Measurements from ENCODE around the gene PTPRK.
A peak's percentile ranks its signal among the peaks of the same experiment; 100 is the strongest.
"Not testable (repeated sequence)": the region's sequence is repeated elsewhere in the genome, so short reads cannot be mapped to it uniquely, and the experiment has no call there.

Gene PTPRK

DNA sequence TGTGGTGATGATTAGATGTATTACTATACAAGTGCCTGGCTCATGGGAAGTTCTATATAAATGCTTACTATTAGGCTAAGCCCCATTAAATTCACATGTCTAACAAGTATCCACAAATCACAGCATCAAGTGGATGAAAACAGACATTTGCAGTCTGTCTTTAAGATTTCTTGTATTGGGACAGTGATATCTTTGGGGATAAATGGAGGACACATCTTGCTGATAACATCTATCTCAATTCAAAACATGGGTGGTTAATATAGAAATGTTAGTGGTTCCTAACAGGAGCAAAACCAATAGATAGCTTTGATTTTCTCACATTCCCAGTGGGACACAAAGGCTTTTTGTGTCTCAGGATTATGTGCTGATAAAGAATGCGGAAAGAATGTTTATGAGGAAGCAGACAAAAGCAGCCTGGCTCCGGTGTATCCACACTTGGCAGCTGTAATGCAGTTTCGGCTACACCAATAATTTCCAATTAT is 29.3 kb downstream of the PTPRK start:
- H3K27ac ChIP-seq (ENCODE audit: low read depth, low read length) = peak overlapping the region; percentile 77
- peaks cover 13% of the 10 kb centered on the region for H3K79me2 ChIP-seq (ENCODE audit: control insufficient read depth, insufficient read depth, low read length, unreplicated experiment)
- H3K4me1 ChIP-seq (ENCODE audit: control insufficient read depth, insufficient read depth, low read length, unreplicated experiment) = peaks cover 30% of the 10 kb centered on the region
- H3K36me3 ChIP-seq (ENCODE audit: insufficient read depth, low read length) = no peaks in the 10 kb centered on the region
- no peaks in the 10 kb centered on the region for H3K27me3 ChIP-seq (ENCODE audit: insufficient read depth, low read length)
- peak overlapping the region; percentile 64 for H2AFZ ChIP-seq (ENCODE audit: low read length, unreplicated experiment)
- H3K4me3 ChIP-seq (ENCODE audit: low read depth, low read length) = peak overlapping the region; percentile 75

DNA sequence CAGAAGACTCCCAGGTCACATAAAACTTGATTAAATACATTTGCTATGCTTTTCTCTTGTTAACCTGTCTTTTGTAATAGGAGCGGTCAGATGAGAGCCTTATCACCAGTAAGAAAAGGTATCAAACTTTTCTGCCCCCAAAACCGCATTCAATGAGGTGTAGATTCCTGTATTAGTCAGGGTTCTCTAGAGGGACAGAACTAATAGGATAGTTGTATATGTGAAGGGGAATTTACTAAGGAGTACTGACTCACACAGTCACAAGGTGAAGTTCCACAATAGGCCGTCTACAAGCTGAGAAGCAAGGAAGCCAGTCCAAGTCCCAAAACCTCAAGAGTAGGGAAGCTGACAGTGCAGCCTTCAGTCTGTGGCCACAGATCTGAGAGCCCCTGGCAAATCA is 32.7 kb downstream of the PTPRK start:
- peaks cover 29% of the 10 kb centered on the region for H3K4me1 ChIP-seq (ENCODE audit: control insufficient read depth, insufficient read depth, low read length, unreplicated experiment)
- no peaks in the 10 kb centered on the region for H3K27me3 ChIP-seq (ENCODE audit: insufficient read depth, low read length)
- no peak overlapping the region for H3K4me3 ChIP-seq (ENCODE audit: low read depth, low read length)
- H3K79me2 ChIP-seq (ENCODE audit: control insufficient read depth, insufficient read depth, low read length, unreplicated experiment) = peaks cover 8% of the 10 kb centered on the region
- no peak overlapping the region for H2AFZ ChIP-seq (ENCODE audit: low read length, unreplicated experiment)
- H3K27ac ChIP-seq (ENCODE audit: low read depth, low read length) = peak overlapping the region; percentile 19; the same call in 1 of the 2 replicates
- H3K36me3 ChIP-seq (ENCODE audit: insufficient read depth, low read length) = no peaks in the 10 kb centered on the region

GRCh38 chr6:128487055-128487454 is 33.3 kb downstream of the PTPRK start:
- Histone ChIP-seq H3K36me3 (ENCODE audit: insufficient read depth, low read length) (no peaks in the 10 kb centered on the region), H3K79me2 (ENCODE audit: control insufficient read depth, insufficient read depth, low read length, unreplicated experiment) (peaks cover 8% of the 10 kb centered on the region), H3K4me3 (ENCODE audit: low read depth, low read length) (no peak overlapping the region), H3K27ac (ENCODE audit: low read depth, low read length) (peak overlapping the region; percentile 19; the same call in 1 of the 2 replicates), H3K4me1 (ENCODE audit: control insufficient read depth, insufficient read depth, low read length, unreplicated experiment) (peaks cover 22% of the 10 kb centered on the region), H3K27me3 (ENCODE audit: insufficient read depth, low read length) (no peaks in the 10 kb centered on the region), H2AFZ (ENCODE audit: low read length, unreplicated experiment) (no peak overlapping the region)

DNA sequence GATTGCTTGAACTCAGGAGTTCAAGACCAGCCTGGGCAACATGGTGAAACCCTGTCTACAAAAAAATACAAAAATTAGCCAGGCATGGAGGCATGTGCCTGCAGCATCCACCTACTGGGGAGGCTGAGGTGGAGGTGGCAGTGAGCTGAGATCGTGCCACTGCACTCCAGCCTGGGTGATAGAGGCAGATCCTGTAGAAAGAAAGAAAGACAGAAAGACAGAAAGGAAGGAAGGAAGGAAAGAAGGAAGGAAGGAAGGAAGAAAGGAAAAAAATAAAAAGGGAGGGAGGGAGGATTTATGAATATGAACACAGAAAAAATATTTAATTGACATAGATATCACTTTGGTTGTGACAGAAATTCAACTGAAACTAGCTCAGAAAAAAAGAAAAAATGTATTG is 33.8 kb downstream of the PTPRK start:
- not testable (repeated sequence) for H3K27me3 ChIP-seq (ENCODE audit: insufficient read depth, low read length); H3K4me3 ChIP-seq (ENCODE audit: low read depth, low read length); H3K27ac ChIP-seq (ENCODE audit: low read depth, low read length); H2AFZ ChIP-seq (ENCODE audit: low read length, unreplicated experiment); H3K36me3 ChIP-seq (ENCODE audit: insufficient read depth, low read length); H3K79me2 ChIP-seq (ENCODE audit: control insufficient read depth, insufficient read depth, low read length, unreplicated experiment)
- peaks cover 20% of the 10 kb centered on the region for H3K4me1 ChIP-seq (ENCODE audit: control insufficient read depth, insufficient read depth, low read length, unreplicated experiment)

DNA sequence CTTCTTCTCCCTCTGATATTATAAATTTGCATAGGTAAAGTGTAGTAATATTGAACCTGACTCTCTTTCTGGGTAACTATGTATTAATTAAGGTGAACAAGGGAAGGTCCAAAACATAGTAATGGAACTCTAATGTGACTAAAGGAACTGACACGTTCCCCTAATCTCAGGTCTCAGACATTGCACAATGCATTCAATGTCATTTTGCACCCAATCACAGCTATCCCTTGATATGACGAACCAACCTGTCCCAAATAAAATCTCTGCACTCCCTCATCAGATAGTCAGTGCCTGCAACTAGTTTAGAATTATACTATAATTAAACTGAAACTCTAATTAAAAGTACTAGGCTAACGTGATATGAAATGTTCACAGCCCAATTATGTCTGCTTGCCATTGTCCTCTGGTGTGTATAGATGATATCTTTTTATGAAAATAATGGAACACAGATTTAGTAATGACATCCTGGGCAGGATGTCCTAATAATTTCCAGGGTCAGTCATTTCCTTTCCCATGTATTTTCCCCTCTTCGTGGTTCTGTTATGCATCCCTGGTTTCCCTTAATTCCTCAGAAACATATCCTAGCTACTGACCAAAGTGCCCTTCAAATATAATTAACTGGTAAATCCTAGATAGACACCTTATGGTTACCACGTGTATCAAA is 36.8 kb downstream of the PTPRK start:
- no peaks in the 10 kb centered on the region for H3K36me3 ChIP-seq (ENCODE audit: insufficient read depth, low read length)
- H2AFZ ChIP-seq (ENCODE audit: low read length, unreplicated experiment) = no peak overlapping the region
- no peak overlapping the region for H3K4me3 ChIP-seq (ENCODE audit: low read depth, low read length)
- H3K27ac ChIP-seq (ENCODE audit: low read depth, low read length) = no peak overlapping the region
- no peaks in the 10 kb centered on the region for H3K27me3 ChIP-seq (ENCODE audit: insufficient read depth, low read length)
- H3K79me2 ChIP-seq (ENCODE audit: control insufficient read depth, insufficient read depth, low read length, unreplicated experiment) = peaks cover 2% of the 10 kb centered on the region
- peaks cover 13% of the 10 kb centered on the region for H3K4me1 ChIP-seq (ENCODE audit: control insufficient read depth, insufficient read depth, low read length, unreplicated experiment)

DNA sequence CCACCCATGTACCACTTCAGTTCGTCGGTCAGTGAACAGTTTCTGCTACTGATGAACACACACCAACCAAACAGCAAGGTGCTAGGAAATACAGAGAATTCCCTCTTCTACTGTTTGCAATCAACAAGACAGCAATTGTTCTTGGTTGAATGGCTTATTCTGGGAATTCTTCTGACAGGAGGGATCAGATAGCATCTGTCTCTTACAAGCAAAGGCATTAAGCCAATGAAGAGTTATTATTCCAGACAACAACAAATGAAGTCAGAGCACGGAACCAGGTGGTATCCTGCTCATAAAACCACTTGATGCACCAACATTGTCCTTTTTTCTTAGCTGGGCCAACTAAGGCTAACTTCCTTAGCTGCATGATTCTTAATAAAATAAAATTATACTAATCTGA is 37.8 kb downstream of the PTPRK start:
- no peaks in the 10 kb centered on the region for H3K27me3 ChIP-seq (ENCODE audit: insufficient read depth, low read length)
- no peak overlapping the region for H2AFZ ChIP-seq (ENCODE audit: low read length, unreplicated experiment)
- H3K79me2 ChIP-seq (ENCODE audit: control insufficient read depth, insufficient read depth, low read length, unreplicated experiment) = peaks cover 5% of the 10 kb centered on the region
- H3K4me1 ChIP-seq (ENCODE audit: control insufficient read depth, insufficient read depth, low read length, unreplicated experiment) = peaks cover 5% of the 10 kb centered on the region
- H3K27ac ChIP-seq (ENCODE audit: low read depth, low read length) = no peak overlapping the region
- no peak overlapping the region for H3K4me3 ChIP-seq (ENCODE audit: low read depth, low read length)
- H3K36me3 ChIP-seq (ENCODE audit: insufficient read depth, low read length) = no peaks in the 10 kb centered on the region

- Histone ChIP-seq H3K4me3 (ENCODE audit: low read depth, low read length) (no peak overlapping the region), H3K27ac (ENCODE audit: low read depth, low read length) (no peak overlapping the region), H3K27me3 (ENCODE audit: insufficient read depth, low read length) (no peaks in the 10 kb centered on the region), H2AFZ (ENCODE audit: low read length, unreplicated experiment) (no peak overlapping the region), H3K36me3 (ENCODE audit: insufficient read depth, low read length) (no peaks in the 10 kb centered on the region), H3K4me1 (ENCODE audit: control insufficient read depth, insufficient read depth, low read length, unreplicated experiment) (peaks cover 11% of the 10 kb centered on the region), H3K79me2 (ENCODE audit: control insufficient read depth, insufficient read depth, low read length, unreplicated experiment) (peaks cover 3% of the 10 kb centered on the region)
Observed at GRCh38 chr6:128479991-128480390, 40.4 kb downstream of the PTPRK start.

DNA sequence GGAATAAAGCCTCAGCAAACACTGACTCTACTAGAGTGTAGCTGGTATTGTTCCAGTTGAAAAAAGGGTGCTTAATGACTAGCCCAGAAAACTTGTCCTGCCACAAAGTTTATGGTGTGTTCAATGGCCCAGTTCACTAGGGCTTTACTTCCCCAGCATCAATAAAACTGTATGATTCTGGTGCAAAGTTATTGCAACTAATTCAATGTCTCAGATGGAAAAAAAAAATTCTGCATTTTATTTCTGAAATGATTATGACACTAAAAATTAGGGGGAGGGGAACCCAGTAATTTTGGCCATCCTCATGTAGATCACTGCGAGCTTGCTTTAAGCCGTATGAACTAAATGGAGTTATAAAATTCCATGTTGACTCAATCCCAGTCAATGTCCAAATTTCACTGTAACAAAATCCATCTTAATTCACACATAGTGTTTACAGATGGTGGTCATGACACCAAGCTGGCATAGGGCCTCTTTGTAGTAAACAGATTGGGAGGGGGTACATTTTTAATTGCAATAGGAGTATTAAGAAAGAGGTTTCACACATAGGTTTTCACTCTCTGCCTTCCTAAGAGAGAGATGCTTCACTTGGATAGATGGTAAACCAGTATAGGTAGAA is 41.2 kb downstream of the PTPRK start:
- Histone ChIP-seq H3K79me2 (ENCODE audit: control insufficient read depth, insufficient read depth, low read length, unreplicated experiment) (peaks cover 8% of the 10 kb centered on the region), H3K36me3 (ENCODE audit: insufficient read depth, low read length) (no peaks in the 10 kb centered on the region), H3K27me3 (ENCODE audit: insufficient read depth, low read length) (no peaks in the 10 kb centered on the region), H3K27ac (ENCODE audit: low read depth, low read length) (no peak overlapping the region), H2AFZ (ENCODE audit: low read length, unreplicated experiment) (no peak overlapping the region), H3K4me3 (ENCODE audit: low read depth, low read length) (peak overlapping the region; percentile 26), H3K4me1 (ENCODE audit: control insufficient read depth, insufficient read depth, low read length, unreplicated experiment) (peaks cover 20% of the 10 kb centered on the region)

DNA sequence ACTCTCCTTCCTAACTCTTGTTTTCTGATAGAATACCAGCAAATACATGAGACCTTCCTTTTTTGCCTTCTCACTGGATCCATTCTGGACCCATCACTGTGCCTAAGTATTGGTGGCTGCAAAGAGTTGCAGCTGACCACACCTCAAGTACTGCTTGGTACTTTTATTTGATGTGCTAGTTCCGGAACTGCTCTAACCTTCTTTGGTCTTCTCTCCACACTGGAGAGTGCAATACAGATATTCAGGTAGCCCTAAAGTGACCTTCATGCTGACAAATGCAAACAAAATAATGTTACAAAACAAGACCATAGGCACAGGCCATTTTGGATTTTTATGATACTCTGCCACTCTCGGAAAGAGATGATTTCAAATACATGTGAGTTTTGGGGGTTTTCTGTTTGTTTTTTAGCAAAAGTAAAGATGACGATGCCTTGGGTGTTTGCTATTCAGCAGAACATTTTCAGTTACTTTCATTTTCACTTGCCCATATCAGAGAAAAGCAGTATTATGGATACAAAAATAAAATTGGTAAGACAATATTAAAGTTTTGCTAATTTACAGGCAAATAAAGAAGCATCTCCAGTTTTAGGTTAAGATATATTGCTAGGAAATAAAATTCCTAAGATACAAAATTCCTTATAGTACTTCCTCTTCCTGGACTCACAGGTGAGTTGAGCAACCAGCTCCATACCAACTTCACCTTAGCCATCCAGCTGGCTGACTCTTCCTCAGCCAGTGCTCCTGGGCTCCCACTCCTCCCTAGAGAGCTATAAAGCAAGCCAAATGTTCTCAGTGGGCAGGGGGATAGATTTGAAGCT is 42.0 kb downstream of the PTPRK start:
- Histone ChIP-seq H2AFZ (ENCODE audit: low read length, unreplicated experiment) (no peak overlapping the region), H3K4me1 (ENCODE audit: control insufficient read depth, insufficient read depth, low read length, unreplicated experiment) (peaks cover 27% of the 10 kb centered on the region), H3K27me3 (ENCODE audit: insufficient read depth, low read length) (no peaks in the 10 kb centered on the region), H3K36me3 (ENCODE audit: insufficient read depth, low read length) (no peaks in the 10 kb centered on the region), H3K27ac (ENCODE audit: low read depth, low read length) (no peak overlapping the region), H3K79me2 (ENCODE audit: control insufficient read depth, insufficient read depth, low read length, unreplicated experiment) (peaks cover 12% of the 10 kb centered on the region), H3K4me3 (ENCODE audit: low read depth, low read length) (peak overlapping the region; percentile 26)

GRCh38 chr6:128474933-128475332 is 45.5 kb downstream of the PTPRK start:
- no peak overlapping the region for H3K4me3 ChIP-seq (ENCODE audit: low read depth, low read length)
- no peak overlapping the region for H2AFZ ChIP-seq (ENCODE audit: low read length, unreplicated experiment)
- no peak overlapping the region for H3K27ac ChIP-seq (ENCODE audit: low read depth, low read length)
- no peaks in the 10 kb centered on the region for H3K27me3 ChIP-seq (ENCODE audit: insufficient read depth, low read length)
- peaks cover 27% of the 10 kb centered on the region for H3K4me1 ChIP-seq (ENCODE audit: control insufficient read depth, insufficient read depth, low read length, unreplicated experiment)
- H3K36me3 ChIP-seq (ENCODE audit: insufficient read depth, low read length) = no peaks in the 10 kb centered on the region
- peaks cover 12% of the 10 kb centered on the region for H3K79me2 ChIP-seq (ENCODE audit: control insufficient read depth, insufficient read depth, low read length, unreplicated experiment)
